ENCODE results near the gene BCL6B. TPM values are rescaled to one million over a fixed set of nuclear protein-coding genes. Genes with fewer than 3 reads are reported as not detected.

BCL6B gene
- polyA plus RNA-seq, 3 donors, result 23.7 to 28.0 (median 25.2) TPM

Other genes starting within 250 kb of the BCL6B start
- gene FBXO39, start 246.8 kb upstream of the BCL6B start, polyA plus RNA-seq (ENCODE audit: insufficient read length in 3 of 3), result under 1 TPM in 2 of 3 donors, not detected in 1; 0.06 to 0.21 TPM
- 1 to 10 TPM in 1 of 3 donors, under 1 TPM in 2; 0.39 to 1.4 (median 0.70) TPM for gene TEKT1, start 191.3 kb upstream of the BCL6B start, polyA plus RNA-seq (ENCODE audit: insufficient read length in 3 of 3)
- gene ALOX12, start 27.0 kb upstream of the BCL6B start, polyA plus RNA-seq (ENCODE audit: insufficient read length in 3 of 3), result 1 to 10 TPM; 1.6 to 2.6 (median 2.3) TPM
- gene RNASEK, start 10.4 kb upstream of the BCL6B start, polyA plus RNA-seq (ENCODE audit: insufficient read length in 3 of 3), result 100 to 1,000 TPM; 162 to 199 (median 190) TPM
- gene SLC16A13, start 13.0 kb downstream of the BCL6B start, polyA plus RNA-seq (ENCODE audit: insufficient read length in 3 of 3), result 1 to 10 TPM; 3.3 to 4.6 (median 4.5) TPM
- under 1 TPM; 0.52 to 0.67 (median 0.53) TPM for gene SLC16A11, start 21.0 kb downstream of the BCL6B start, polyA plus RNA-seq (ENCODE audit: insufficient read length in 3 of 3)
- 1 to 10 TPM in 1 of 3 donors, under 1 TPM in 2; 0.89 to 2.2 (median 0.92) TPM for gene CLEC10A, start 57.2 kb downstream of the BCL6B start, polyA plus RNA-seq (ENCODE audit: insufficient read length in 3 of 3)
- 1 to 10 TPM in 2 of 3 donors, under 1 TPM in 1; 0.89 to 2.6 (median 2.1) TPM for gene ASGR2, start 91.8 kb downstream of the BCL6B start, polyA plus RNA-seq (ENCODE audit: insufficient read length in 3 of 3)
- gene ASGR1, start 156.3 kb downstream of the BCL6B start, polyA plus RNA-seq (ENCODE audit: insufficient read length in 3 of 3), result 10 to 100 TPM in 1 of 3 donors, 1 to 10 TPM in 2; 6.1 to 10.7 (median 7.2) TPM
- gene DLG4, start 196.8 kb downstream of the BCL6B start, polyA plus RNA-seq (ENCODE audit: insufficient read length in 3 of 3), result 10 to 100 TPM; 28.3 to 47.7 (median 37.6) TPM
- gene ACADVL, start 196.9 kb downstream of the BCL6B start, polyA plus RNA-seq (ENCODE audit: insufficient read length in 3 of 3), result 100 to 1,000 TPM; 438 to 579 (median 497) TPM
- gene DVL2, start 211.5 kb downstream of the BCL6B start, polyA plus RNA-seq (ENCODE audit: insufficient read length in 3 of 3), result 10 to 100 TPM; 49.8 to 66.7 (median 64.4) TPM
- 10 to 100 TPM; 51.3 to 65.8 (median 53.1) TPM for gene PHF23, start 216.4 kb downstream of the BCL6B start, polyA plus RNA-seq (ENCODE audit: insufficient read length in 3 of 3)
- 100 to 1,000 TPM; 435 to 476 (median 455) TPM for gene GABARAP, start 219.4 kb downstream of the BCL6B start, polyA plus RNA-seq (ENCODE audit: insufficient read length in 3 of 3)
- gene CTDNEP1, start 228.7 kb downstream of the BCL6B start, polyA plus RNA-seq (ENCODE audit: insufficient read length in 3 of 3), result 100 to 1,000 TPM; 151 to 152 (median 151) TPM
- gene ELP5, start 229.2 kb downstream of the BCL6B start, polyA plus RNA-seq (ENCODE audit: insufficient read length in 3 of 3), result 10 to 100 TPM; 51.6 to 63.0 (median 55.1) TPM
- 10 to 100 TPM; 41.1 to 74.2 (median 41.8) TPM for gene CLDN7, start 239.4 kb downstream of the BCL6B start, polyA plus RNA-seq (ENCODE audit: insufficient read length in 3 of 3)

Measured in renal cortex interstitium (tissue), 3 donors.